Right lobe of liver (tissue), 6 donors: ENCODE measurements around the gene ZFAND3. TPM values are rescaled to one million over a fixed set of nuclear protein-coding genes. Genes with fewer than 3 reads are reported as not detected.

Source experiments
- ATAC-seq, 4 donors: fragments of 200-7000 bp; cut with Tn5 transposase; one replicate each; pipeline ENCODE4 v1.9.1; 2020; ENCODE audit warnings: mild to moderate bottlenecking in 4 of 4, moderate library complexity in 4 of 4
- DNase-seq, 3 donors: peaks; one replicate each; pipeline ENCODE4 v3.0.0-alpha.2; 2020
- H3K27ac ChIP-seq, 3 donors: fragments of 200-600 bp; one replicate each; pipeline ENCODE4 v1.8.0; 2022
- H3K27me3 ChIP-seq, 2 donors: fragments of 200-600 bp; one replicate each; pipeline ENCODE4 v1.8.0; 2022
- H3K36me3 ChIP-seq, 4 donors: fragments of 200-600 bp; sonication (generic) in 1 of 4; one replicate each; pipeline versions ENCODE4 v1.5.1 to v1.8.0; 2017 to 2022; ENCODE audit warnings: control low read depth in 1 of 4
- H3K4me1 ChIP-seq, 4 donors: fragments of 200-600 bp; sonication (generic) in 1 of 4; one replicate each; pipeline versions ENCODE4 v1.5.1 to v1.8.0; 2017 to 2022; ENCODE audit warnings: control low read depth in 1 of 4
- H3K4me3 ChIP-seq, 3 donors: fragments of 200-600 bp; one replicate each; pipeline ENCODE4 v1.8.0; 2022
- H3K9me3 ChIP-seq, 4 donors: fragments of 200-600 bp; sonication (generic) in 1 of 4; one replicate each; pipeline versions ENCODE4 v1.5.1 to v1.8.0; 2017 to 2022; ENCODE audit warnings: control low read depth in 1 of 4
- CTCF ChIP-seq, 4 donors: fragments of 200-600 bp in 3 of 4; fragments of 450-650 bp in 1 of 4; IDR thresholded peaks; one replicate each; pipeline versions ENCODE4 v1.5.1 to v1.8.0; 2016 to 2022; ENCODE audit warnings: antibody characterized with exemption in 4 of 4, mild to moderate bottlenecking in 2 of 4
- POLR2A ChIP-seq: fragments of 450-650 bp; IDR thresholded peaks from one replicate; pipeline ENCODE4 v1.6.1; 2017; ENCODE audit warnings: antibody characterized with exemption, mild to moderate bottlenecking
- WGBS: methylation state at CpG from one replicate; pipeline ENCODE4 v1.1.6; 2018; ENCODE audit warnings: low coverage, low lambda C conversion rate; ENCODE audit not compliant: insufficient coverage; ENCODE audit errors: missing lambda C conversion rate; 5-methylcytosine and 5-hydroxymethylcytosine counted together
- intact Hi-C, 2 donors: fragments of 100-400 bp; cut with DNase I; formaldehyde crosslinking; loops; one replicate each; pipeline versions ENCODE4 v1.11.2 to v1.14.1; 2022
- total RNA-seq, 6 experiments: library from RNA; depleted of rRNA in 2 of 6; stranded (reverse); fragments of >200 nt in 2 of 6; fragmentation: NEBNext Ultra II Directional in 3 of 6; extraction: Animal tissue kit (Norgen Biotek cat#: 25700) in 3 of 6; gene quantifications; one replicate each; pipeline versions ENCODE4 v1.1.0 to v1.2.4, GENCODE V29; 2016 to 2023
- donor health status: DM: no; HTN: yes; CAD: no.
- donor health status: DM: no; HTN: no; CAD: no.
- donor health status: DM: no; HTN: no; CAD: no.
- donor health status: DM: no; HTN: yes; CAD: no.
- donor health status: DM: no; HTN: yes; CAD: no.

Gene ZFAND3
- total RNA-seq, 6 experiments from 2014 or later = 43.1 to 66.5 (median 53.2) TPM

GRCh38 chr6:37894585-37894984 is 75.1 kb downstream of the ZFAND3 start:
- no peak for ATAC-seq

GRCh38 chr6:37897321-37897720 is 77.8 kb downstream of the ZFAND3 start:
- Histone ChIP-seq H3K4me1 (peaks cover 0 to 10% (median 0%) of the 10 kb centered on the region in 4 donors), H3K36me3 (no peaks in the 10 kb centered on the region), H3K27ac (no peak overlapping the region), H3K9me3 (no peaks in the 10 kb centered on the region), H3K27me3 (no peaks in the 10 kb centered on the region), H3K4me3 (no peak overlapping the region)
- ATAC-seq (no peak), DNase-seq (no peak)
- TF ChIP-seq POLR2A (no peak), CTCF (IDR thresholded peaks at IDR 0.05) (no peak)
- WGBS = 80% methylated on average over 4 of the region's 5 CpGs
- intact Hi-C loops = no loop called here

More at GRCh38 chr6:37894585-37894984, 75.1 kb downstream of the ZFAND3 start:
- Histone ChIP-seq H3K4me3 (no peak overlapping the region), H3K27ac (no peak overlapping the region), H3K4me1 (peaks cover 0 to 10% (median 0%) of the 10 kb centered on the region in 4 donors), H3K27me3 (no peaks in the 10 kb centered on the region), H3K36me3 (no peaks in the 10 kb centered on the region), H3K9me3 (no peaks in the 10 kb centered on the region)
- 98% methylated on average over 5 of the region's 5 CpGs for WGBS
- intact Hi-C loops = no loop called here
- TF ChIP-seq POLR2A = no peak
- no peak for TF ChIP-seq CTCF (IDR thresholded peaks at IDR 0.05)
- no peak for DNase-seq

- no peak for DNase-seq
- intact Hi-C loops = no loop called here
- no peak overlapping the region for H3K4me3 ChIP-seq
- WGBS = 73% methylated on average over 4 of the region's 4 CpGs
- peak in 1 of 4 donors; percentile 23 for ATAC-seq
- H3K9me3 ChIP-seq = no peaks in the 10 kb centered on the region
- H3K36me3 ChIP-seq = no peaks in the 10 kb centered on the region
- no peaks in the 10 kb centered on the region for H3K27me3 ChIP-seq
- H3K27ac ChIP-seq = no peak overlapping the region
- TF ChIP-seq POLR2A = no peak
- peaks cover 0 to 10% (median 0%) of the 10 kb centered on the region in 4 donors for H3K4me1 ChIP-seq
Observed at GRCh38 chr6:37897818-37898515, 78.4 kb downstream of the ZFAND3 start.

- Histone ChIP-seq H3K27me3 (no peaks in the 10 kb centered on the region), H3K4me1 (peaks cover 0 to 16% (median 0%) of the 10 kb centered on the region in 4 donors), H3K9me3 (no peaks in the 10 kb centered on the region), H3K4me3 (no peak overlapping the region), H3K36me3 (no peaks in the 10 kb centered on the region), H3K27ac (no peak overlapping the region)
- 70% methylated on average over 9 of the region's 9 CpGs for WGBS
- DNase-seq = no peak
- ATAC-seq = no peak
- intact Hi-C loops = no loop called here
- TF ChIP-seq CTCF (IDR thresholded peaks at IDR 0.05) (no peak), POLR2A (no peak)
Observed at GRCh38 chr6:37903351-37904340, 84.1 kb downstream of the ZFAND3 start.

- intact Hi-C loops = no loop called here
- Histone ChIP-seq H3K9me3 (no peaks in the 10 kb centered on the region), H3K36me3 (no peaks in the 10 kb centered on the region), H3K4me3 (no peak overlapping the region), H3K27ac (no peak overlapping the region), H3K4me1 (peaks cover 0 to 16% (median 0%) of the 10 kb centered on the region in 4 donors), H3K27me3 (no peaks in the 10 kb centered on the region)
- DNase-seq = no peak
- peak in 1 of 4 donors; percentile 18 for ATAC-seq
- WGBS = 74% methylated on average over 3 of the region's 3 CpGs
- TF ChIP-seq POLR2A = no peak
- TF ChIP-seq CTCF (IDR thresholded peaks at IDR 0.05) = no peak
Observed at GRCh38 chr6:37904590-37904989, 85.1 kb downstream of the ZFAND3 start.
